Activated CD8-positive, alpha-beta T cell treated with anti-CD3 and anti-CD28 coated beads for 36 hours (primary cell): ENCODE measurements around the gene EGFR. TPM values are rescaled to one million over a fixed set of nuclear protein-coding genes. Genes with fewer than 3 reads are reported as not detected.

Experiments
- ATAC-seq: fragments of 200-7000 bp; cut with Tn5 transposase; one replicate; pipeline ENCODE4 v1.10.0; 2021; ENCODE audit warnings: mild to moderate bottlenecking, moderate library complexity
- CTCF ChIA-PET: fragments of 350-600 bp; sonication (Branson Sonifier 250); formaldehyde crosslinking; loops from one replicate; lab custom pipeline; 2021; ENCODE audit warnings: antibody characterized with exemption; lab: Charles Lee
- POLR2A ChIA-PET: fragments of 350-600 bp; sonication (Branson Sonifier 250); formaldehyde crosslinking; loops from one replicate; lab custom pipeline; 2021; ENCODE audit warnings: antibody characterized with exemption; lab: Charles Lee
- DNase-seq: peaks from one replicate; pipeline ENCODE4 v3.0.0-alpha.2; 2020
- H3K27ac Mint-ChIP-seq: one replicate; pipeline ENCODE4 v1.8.0; 2021; ENCODE audit warnings: mild to moderate bottlenecking, mixed read lengths
- H3K27me3 Mint-ChIP-seq: one replicate; pipeline ENCODE4 v1.8.0; 2021; ENCODE audit warnings: mixed read lengths
- H3K36me3 Mint-ChIP-seq: one replicate; pipeline ENCODE4 v1.8.0; 2021; ENCODE audit warnings: low read depth, mixed read lengths
- H3K4me1 Mint-ChIP-seq: one replicate; pipeline ENCODE4 v1.8.0; 2021; ENCODE audit warnings: low read depth, mixed read lengths
- H3K4me3 Mint-ChIP-seq: one replicate; pipeline ENCODE4 v1.8.0; 2021; ENCODE audit warnings: mild to moderate bottlenecking, moderate library complexity, mixed read lengths
- H3K9me3 Mint-ChIP-seq: one replicate; pipeline ENCODE4 v1.8.0; 2021; ENCODE audit warnings: mixed read lengths
- intact Hi-C: fragments of 100-400 bp; cut with micrococcal nuclease; formaldehyde crosslinking; loops from one replicate; pipeline ENCODE4 v1.10.0; 2022
- total RNA-seq, 2 experiments: library from RNA; stranded (reverse); gene quantifications; one replicate each; pipeline ENCODE4 v1.2.3, GENCODE V29; 2021
- TF ChIP-seq, protein P1 (sequence below): fragments of 200-600 bp; IDR thresholded peaks from one replicate; pipeline ENCODE4 v1.8.0; 2022; ENCODE audit warnings: antibody characterized with exemption, mild to moderate bottlenecking

Gene EGFR
- total RNA-seq, 2 experiments from 2014 or later: not detected

- ATAC-seq (no peak), DNase-seq (no peak)
- peaks cover 7% of the 10 kb centered on the region for H3K27me3 Mint-ChIP-seq
- H3K27ac Mint-ChIP-seq: no peak overlapping the region
- no peak overlapping the region for H3K4me3 Mint-ChIP-seq
- intact Hi-C loops: no loop called here
- ChIA-PET CTCF (no interaction called here), POLR2A (no interaction called here)
- H3K4me1 Mint-ChIP-seq: peaks cover 24% of the 10 kb centered on the region
- no peaks in the 10 kb centered on the region for H3K9me3 Mint-ChIP-seq
- H3K36me3 Mint-ChIP-seq: no peaks in the 10 kb centered on the region
- TF ChIP-seq, protein P1, sequence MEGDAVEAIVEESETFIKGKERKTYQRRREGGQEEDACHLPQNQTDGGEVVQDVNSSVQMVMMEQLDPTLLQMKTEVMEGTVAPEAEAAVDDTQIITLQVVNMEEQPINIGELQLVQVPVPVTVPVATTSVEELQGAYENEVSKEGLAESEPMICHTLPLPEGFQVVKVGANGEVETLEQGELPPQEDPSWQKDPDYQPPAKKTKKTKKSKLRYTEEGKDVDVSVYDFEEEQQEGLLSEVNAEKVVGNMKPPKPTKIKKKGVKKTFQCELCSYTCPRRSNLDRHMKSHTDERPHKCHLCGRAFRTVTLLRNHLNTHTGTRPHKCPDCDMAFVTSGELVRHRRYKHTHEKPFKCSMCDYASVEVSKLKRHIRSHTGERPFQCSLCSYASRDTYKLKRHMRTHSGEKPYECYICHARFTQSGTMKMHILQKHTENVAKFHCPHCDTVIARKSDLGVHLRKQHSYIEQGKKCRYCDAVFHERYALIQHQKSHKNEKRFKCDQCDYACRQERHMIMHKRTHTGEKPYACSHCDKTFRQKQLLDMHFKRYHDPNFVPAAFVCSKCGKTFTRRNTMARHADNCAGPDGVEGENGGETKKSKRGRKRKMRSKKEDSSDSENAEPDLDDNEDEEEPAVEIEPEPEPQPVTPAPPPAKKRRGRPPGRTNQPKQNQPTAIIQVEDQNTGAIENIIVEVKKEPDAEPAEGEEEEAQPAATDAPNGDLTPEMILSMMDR: no peak
These were observed 65.5 kb downstream of the EGFR start for GRCh38 chr7:55084307-55084706.

DNA sequence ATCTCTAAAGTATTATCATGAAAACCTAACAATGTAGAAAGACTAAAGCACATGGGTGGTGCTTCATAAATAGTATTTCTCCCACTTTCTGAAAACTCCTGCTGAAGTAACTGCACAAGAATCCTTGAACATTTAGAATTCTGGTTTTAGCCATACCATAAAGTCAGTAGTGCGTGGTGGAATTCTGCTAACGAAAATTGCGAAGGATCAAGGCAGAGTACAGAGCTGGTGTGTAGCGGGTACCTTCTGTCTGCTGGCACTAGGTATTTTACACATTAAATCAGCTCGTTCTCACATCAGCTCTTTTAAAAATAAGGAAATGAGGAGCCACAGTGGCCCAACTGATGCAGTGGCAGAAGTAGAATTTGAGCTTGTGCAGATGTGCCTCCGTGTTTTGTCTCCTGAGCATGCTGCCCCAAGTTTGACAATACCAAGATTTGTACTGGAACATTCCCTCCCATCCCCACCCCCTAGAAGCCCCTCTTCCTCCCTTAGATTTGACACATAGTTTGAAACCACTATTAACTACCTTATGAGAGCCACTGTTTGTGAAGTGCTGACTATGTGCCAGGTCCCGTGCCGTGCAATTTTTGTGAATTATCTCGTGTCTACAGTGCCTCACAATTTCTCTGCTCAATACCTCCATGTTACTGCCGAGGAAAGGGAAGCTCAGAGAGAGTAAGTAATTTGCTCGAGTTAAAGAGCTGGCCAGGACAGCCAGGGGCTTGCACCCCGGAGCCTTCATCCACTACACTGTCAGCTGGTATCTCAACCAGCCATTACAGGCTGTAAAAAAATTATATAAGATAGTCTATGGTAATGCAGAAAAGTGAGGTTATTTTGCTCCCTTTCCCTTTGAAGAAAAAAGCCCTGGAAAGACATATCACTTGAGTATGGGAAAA, 66.9 kb downstream of the EGFR start:
- TF ChIP-seq, protein P1: no peak
- intact Hi-C loops: no loop called here
- Mint-ChIP-seq H3K4me1 (peaks cover 24% of the 10 kb centered on the region), H3K9me3 (no peaks in the 10 kb centered on the region), H3K4me3 (no peak overlapping the region), H3K27me3 (peaks cover 7% of the 10 kb centered on the region), H3K36me3 (no peaks in the 10 kb centered on the region), H3K27ac (no peak overlapping the region)
- POLR2A ChIA-PET: no interaction called here
- CTCF ChIA-PET: interaction anchor here (0.9 to 1.3 kb wide), 4 partner anchors 10 to 223 kb away, joined by 3 read pairs; no protein-coding TSS in a partner anchor
- DNase-seq: no peak
- ATAC-seq: no peak

DNA sequence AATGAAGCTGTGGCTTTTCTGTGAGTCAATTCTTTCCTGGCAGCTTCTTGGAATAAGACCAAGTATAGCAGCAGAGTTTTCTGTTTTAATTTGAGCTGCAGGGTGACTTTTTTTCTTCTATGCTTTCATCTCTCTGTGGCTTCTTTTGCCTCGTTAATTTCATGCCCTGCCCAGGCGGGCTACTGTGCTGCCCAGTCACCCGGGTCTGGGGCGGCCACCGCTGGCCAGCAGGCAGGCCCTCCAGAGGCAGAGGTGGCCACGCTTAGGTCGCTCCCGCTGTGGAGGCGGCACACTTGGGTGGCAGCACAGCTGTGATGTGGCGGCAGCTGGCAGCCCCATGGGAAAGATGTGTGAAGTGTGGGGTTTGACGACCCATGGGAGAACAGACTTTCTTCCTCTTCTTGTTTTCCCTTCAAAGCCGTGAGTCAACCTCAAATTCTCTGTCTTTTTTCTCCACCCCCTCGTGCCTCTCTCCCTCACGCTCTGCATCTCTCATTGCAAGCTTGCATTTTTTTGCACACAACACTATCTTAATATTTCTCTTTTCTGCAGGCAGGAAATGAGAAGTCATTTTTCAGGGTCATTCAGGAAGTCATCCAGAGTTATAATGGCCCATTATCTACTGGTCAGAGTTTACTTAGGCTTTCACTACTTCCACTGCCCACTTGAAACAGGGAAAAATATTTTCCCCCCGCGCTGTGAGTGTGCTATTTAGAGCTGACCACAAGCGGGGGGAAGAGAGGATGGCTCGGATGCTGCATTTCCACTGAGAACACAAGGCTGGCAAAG, 67.8 kb downstream of the EGFR start:
- peak; percentile 26 for DNase-seq
- CTCF ChIA-PET: interaction anchor here (0.9 to 1.3 kb wide), 4 partner anchors 11 to 222 kb away, joined by 3 read pairs; no protein-coding TSS in a partner anchor
- Mint-ChIP-seq H3K36me3 (no peaks in the 10 kb centered on the region), H3K27ac (no peak overlapping the region), H3K9me3 (no peaks in the 10 kb centered on the region), H3K4me3 (peak overlapping the region; percentile 12), H3K4me1 (peaks cover 24% of the 10 kb centered on the region), H3K27me3 (peaks cover 7% of the 10 kb centered on the region)
- peak; percentile 75 for ATAC-seq
- POLR2A ChIA-PET: no interaction called here
- TF ChIP-seq, protein P1: no peak
- intact Hi-C loops: no loop called here

GRCh38 chr7:55087521-55087961, 68.7 kb downstream of the EGFR start:
- Mint-ChIP-seq H3K36me3 (no peaks in the 10 kb centered on the region), H3K27ac (no peak overlapping the region), H3K4me1 (peaks cover 24% of the 10 kb centered on the region), H3K27me3 (peaks cover 7% of the 10 kb centered on the region), H3K4me3 (no peak overlapping the region), H3K9me3 (no peaks in the 10 kb centered on the region)
- ChIA-PET POLR2A (no interaction called here), CTCF (no interaction called here)
- no peak for DNase-seq
- intact Hi-C loops: no loop called here
- TF ChIP-seq, protein P1: no peak
- ATAC-seq: no peak
